GM21529 (cell line): Measurements from ENCODE around the gene DEPP1.

Experiments used
- ATAC-seq: cut with Tn5 transposase; IDR thresholded peaks from one replicate; pipeline ENCODE4 v1.9.1; 2021; ENCODE audit not compliant: unreplicated experiment

DEPP1 gene

DNA sequence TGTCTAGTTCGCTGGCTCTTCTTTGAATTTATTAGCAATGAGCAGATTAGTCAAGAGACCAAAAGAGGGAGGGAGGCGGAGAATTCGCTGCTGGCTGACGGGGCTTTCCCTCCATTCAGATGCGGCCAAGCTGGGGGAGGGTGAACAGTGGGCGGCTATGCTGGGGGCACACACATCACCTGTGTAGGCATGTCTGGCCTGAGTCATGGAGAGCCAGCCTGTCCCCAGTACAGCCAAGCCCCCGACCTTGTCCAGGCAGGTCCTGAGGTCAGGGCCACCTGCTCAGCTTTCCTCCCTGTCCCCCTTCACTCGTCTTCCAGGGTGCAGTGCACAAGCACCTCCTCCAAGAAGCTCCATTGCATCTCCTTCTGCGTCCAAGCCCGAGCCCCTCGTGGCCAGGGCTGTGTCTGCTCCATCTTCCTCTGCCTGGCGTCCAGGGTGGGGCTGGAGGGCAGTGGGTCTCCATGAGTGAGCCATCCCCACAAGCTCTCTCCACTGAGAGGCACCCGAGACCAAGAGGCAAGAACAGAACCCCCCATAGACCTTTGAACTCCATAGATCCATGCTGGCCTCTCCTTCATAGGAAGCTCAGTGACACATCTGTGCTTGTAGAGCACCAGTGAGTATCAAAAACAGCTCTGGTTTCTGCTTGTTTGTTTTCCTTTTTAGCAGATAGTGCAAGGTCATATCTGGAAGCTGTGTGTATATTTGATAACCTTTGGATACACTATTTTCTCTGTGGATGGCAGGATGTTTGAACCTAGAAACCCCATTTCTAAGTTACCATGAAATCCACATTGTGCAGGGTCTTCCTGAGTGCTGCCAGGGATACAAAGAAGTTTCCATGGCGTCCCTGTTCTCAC, 1.9 kb upstream of the DEPP1 start:
- ATAC-seq: no peak

DNA sequence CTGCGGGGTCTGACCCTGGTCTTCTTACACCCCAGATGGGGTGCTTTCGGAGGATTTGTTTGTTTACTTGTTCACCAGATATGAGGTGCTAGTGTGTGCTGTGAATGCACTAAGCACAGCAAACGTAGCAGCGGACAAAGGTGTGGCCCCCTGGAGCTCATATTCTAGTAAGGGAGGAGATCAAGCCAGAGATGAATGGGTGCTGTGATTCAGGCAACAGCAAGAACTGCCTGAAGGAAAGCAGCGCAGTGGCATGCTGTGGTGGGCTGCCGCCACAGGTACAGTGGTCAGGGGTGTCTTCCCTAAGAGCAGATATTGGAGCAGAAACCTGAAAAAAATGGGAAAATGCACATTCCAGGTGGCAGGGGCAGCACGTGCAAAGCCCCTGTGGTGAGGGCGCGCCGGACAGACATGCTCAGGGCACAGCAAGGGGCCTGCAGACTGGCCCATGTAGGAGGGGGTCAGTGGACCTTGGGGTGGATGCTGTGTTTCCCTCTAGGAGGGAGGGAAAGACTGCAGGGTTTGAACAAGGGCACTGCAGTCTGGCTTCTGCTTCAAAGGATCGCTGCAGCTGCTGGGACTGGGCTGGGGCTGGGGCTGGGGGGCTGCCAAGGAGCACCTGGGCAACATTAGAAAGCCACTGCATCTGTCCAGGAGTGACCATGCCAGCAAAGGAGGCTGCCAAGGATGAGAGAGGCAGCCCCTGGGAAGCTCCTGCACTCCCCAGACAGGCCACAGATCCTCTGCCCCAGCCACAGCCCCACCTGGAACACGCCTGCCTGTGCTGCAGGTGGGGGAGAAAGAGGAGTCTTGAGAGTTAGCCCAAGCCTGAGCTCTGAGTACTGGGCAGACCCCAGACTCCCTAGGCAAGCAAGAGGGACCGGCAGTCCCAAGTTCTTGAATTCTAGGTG, 927 bp upstream of the DEPP1 start:
- ATAC-seq: no peak

- no peak for ATAC-seq
These were observed 418 bp downstream of the DEPP1 start for GRCh38 chr10:44978213-44978569.

DNA sequence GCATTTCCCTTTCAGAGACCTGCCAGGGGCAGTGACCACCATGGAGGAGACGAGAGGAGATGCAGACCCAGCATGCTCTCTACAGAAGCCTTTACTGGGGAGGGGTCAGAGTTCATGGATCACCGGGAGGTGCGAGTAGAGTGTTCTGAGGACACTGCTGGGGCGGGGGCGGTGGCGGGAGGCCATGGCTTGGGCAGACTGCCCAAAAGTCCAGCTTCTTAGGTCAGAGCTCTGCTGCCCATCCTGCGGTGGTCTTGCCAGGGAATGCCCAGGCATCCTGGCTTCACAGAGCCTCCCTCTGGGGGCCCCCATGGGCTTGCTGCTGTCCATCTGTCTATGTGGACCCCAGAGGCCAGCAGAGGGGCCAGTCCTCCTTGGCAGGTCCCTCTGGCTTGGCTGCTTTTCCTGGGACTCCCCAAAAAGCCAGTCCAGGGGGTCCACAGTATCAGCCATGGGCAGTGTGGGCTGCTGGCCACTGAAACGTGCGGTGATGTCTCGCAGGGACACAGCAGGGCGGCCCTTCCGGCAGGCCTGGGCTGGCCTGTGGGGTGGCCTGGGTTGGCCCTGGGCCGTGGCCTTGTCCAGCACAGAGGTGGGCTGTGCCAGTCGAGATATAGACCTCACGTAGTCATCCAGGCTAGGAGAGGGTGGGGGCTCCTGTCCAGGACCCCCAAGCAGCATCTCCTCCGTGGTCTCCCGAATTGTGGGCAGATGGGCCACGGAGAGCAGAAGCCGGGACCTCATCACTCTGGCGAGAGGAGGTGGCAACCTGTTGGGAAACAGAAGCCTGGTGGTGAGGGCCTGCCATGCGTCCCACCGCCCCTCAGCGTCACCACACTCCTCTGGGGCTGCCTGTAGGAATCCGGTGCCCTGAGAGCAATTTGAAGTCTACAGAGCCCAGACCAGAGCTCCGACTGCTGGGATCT, 1.1 kb downstream of the DEPP1 start:
- no peak for ATAC-seq

- no peak for ATAC-seq
These were observed 2.0 kb downstream of the DEPP1 start for GRCh38 chr10:44976352-44977198.

- no peak for ATAC-seq
These were observed 2.9 kb downstream of the DEPP1 start for GRCh38 chr10:44975431-44976331.

GRCh38 chr10:44974628-44975430, 3.8 kb downstream of the DEPP1 start:
- peak; percentile 69 for ATAC-seq

DNA sequence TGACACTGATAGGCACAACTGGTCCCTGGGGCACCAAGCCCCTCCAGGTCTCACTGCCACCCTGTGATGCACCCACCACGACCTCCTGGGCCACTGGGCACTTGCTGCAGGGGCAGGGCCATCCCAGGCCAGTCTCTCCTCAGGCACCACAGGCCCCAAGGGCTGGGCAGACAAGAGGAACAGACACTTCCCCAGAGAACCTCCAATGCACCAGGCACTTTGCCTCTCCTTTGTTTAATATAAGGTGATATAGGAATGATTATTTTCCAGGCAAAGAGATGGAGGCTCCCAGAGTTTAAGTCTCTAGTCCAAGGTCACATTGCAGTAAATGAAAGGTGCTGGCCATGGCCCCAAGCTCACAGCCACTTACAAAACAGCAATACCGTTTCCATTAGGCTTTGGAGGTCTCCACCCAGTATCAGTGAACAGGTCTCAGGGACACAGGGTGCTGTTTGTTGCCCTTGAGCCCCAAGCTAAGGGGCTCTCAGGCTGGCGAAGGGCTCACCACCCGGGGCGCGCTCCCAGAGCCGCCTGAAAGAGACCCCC, 4.5 kb downstream of the DEPP1 start:
- ATAC-seq: peak; percentile 4

GRCh38 chr10:44973323-44974081, 5.1 kb downstream of the DEPP1 start:
- ATAC-seq: peak; percentile 32

- no peak for ATAC-seq
These were observed 5.7 kb downstream of the DEPP1 start for GRCh38 chr10:44972874-44973306.

DNA sequence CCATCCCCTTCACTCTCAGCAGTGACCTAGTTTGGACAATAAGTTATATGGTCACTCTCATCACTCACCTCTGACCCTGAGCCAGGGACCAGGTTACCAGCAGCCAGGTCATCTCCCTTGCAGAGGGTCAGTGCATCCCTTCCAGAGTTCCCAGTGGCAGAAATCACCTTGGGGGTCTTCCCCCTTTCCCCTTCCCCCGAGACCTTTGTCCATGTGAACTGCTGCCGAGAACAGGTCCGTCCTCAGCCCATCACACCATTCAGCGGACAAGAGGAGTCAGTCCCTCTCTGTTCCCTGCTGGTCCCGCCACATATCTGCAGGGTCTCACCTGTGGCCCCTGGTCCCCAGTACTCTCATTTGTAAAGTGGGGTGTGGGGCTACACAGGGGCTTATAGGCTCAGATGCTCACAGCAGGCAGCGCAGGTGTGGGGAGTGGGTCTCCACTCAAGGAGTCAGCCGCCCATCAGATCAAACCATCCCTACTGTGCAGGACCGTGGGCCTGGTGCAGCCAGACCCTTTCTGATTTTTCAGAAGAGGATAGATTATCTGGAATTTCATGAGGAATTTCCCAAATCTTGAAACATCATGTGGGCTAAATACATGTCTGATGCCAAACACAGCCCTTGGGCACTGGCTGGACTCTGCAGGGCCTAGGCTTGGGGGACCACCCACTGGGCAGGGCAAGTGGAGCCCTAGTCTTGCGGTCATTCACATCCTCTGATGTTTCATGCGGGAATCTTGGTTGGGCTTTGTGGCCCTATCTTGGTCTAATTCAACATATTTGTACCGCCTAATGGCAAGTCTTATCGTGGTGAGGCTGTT, 6.5 kb downstream of the DEPP1 start:
- ATAC-seq: no peak

DNA sequence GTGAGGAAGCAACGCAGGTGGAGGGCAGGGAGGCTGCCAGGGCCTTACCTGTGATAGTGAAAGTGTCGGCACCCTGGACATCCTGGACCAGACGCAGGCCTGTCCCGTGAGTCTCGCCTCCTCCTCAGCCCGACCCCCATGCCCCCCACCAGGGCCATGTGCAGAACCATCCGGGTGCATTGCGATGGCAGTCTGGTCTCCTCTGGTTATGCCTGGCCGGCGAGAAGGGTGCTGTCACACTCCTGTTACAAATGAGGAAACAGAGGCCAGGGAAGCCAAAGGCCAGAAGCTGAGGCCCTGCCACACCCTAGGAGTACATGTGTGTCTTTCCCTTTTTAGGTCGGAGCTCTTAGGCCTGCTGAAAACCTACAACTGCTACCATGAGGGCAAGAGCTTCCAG, 7.2 kb downstream of the DEPP1 start:
- no peak for ATAC-seq

- no peak for ATAC-seq
These were observed 7.7 kb downstream of the DEPP1 start for GRCh38 chr10:44970812-44971395.

DNA sequence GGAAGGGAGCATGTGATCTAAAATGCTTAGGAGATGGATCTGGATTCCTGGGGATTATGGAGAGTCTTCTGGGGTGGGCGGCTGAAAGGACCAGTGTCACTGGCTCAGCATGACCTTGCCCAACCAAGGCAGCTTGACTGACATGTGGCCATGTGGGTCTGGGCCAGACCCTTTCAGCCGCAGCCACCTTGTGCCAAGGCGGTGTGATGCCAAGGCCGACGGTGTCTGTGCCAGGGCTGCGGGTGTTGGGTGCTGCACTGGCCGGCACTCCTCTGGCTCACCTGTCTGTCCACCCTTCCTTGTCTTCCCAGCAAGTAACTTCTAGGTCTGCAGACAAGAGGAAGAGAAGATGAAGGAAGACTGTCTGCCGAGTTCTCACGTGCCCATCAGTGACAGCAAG, 8.8 kb downstream of the DEPP1 start:
- ATAC-seq: no peak

GRCh38 chr10:44968500-44969400, 9.9 kb downstream of the DEPP1 start:
- ATAC-seq: no peak
